Hepatocyte (in vitro differentiated cells): ENCODE data around the gene CETP. TPM values are rescaled to one million over a fixed set of nuclear protein-coding genes. Genes with fewer than 3 reads are reported as not detected.

Experiments
- DNase-seq: peaks from one replicate; pipeline ENCODE4 v3.0.0-alpha.2; 2016; ENCODE audit warnings: low spot score
- H2AFZ ChIP-seq: fragments of 200-600 bp; sonication (generic); 2 replicates; pipeline ENCODE4 v1.6.0; 2016; ENCODE audit warnings: antibody characterized with exemption, mild to moderate bottlenecking
- H3K27ac ChIP-seq: fragments of 200-600 bp; sonication (generic); 2 replicates; pipeline ENCODE4 v1.5.1; 2016; ENCODE audit warnings: mild to moderate bottlenecking
- H3K27me3 ChIP-seq: fragments of 200-600 bp; sonication (generic); 2 replicates; pipeline ENCODE4 v1.6.1; 2016
- H3K36me3 ChIP-seq: fragments of 200-600 bp; sonication (generic); replicated peaks from 2 replicates; pipeline ENCODE4 v1.5.1; 2016; ENCODE audit warnings: low read depth; ENCODE audit not compliant: insufficient read depth
- H3K4me1 ChIP-seq: fragments of 200-600 bp; sonication (generic); 2 replicates; pipeline ENCODE4 v1.5.1; 2016; ENCODE audit warnings: mild to moderate bottlenecking, moderate library complexity; ENCODE audit not compliant: insufficient read depth
- H3K4me2 ChIP-seq: fragments of 200-600 bp; sonication (generic); 2 replicates; pipeline ENCODE4 v1.6.0; 2016
- H3K4me3 ChIP-seq: fragments of 200-600 bp; sonication (generic); 2 replicates; pipeline ENCODE4 v1.5.1; 2016; ENCODE audit warnings: mild to moderate bottlenecking
- H3K79me2 ChIP-seq: fragments of 200-600 bp; sonication (generic); 2 replicates; pipeline ENCODE4 v1.6.0; 2017; ENCODE audit warnings: mild to moderate bottlenecking
- H3K9me2 ChIP-seq: fragments of 200-600 bp; sonication (generic); replicated peaks from 2 replicates; pipeline ENCODE4 v1.6.0; 2017; ENCODE audit warnings: mild to moderate bottlenecking; ENCODE audit not compliant: insufficient read depth
- H3K9me3 ChIP-seq: fragments of 200-600 bp; sonication (generic); 2 replicates; pipeline ENCODE4 v1.5.1; 2016; ENCODE audit warnings: low read depth, mild to moderate bottlenecking
- H4K20me1 ChIP-seq: fragments of 200-600 bp; sonication (generic); 2 replicates; pipeline ENCODE4 v1.6.0; 2016; ENCODE audit warnings: mild to moderate bottlenecking; ENCODE audit not compliant: insufficient read depth, poor library complexity, severe bottlenecking
- CTCF ChIP-seq: fragments of 200-600 bp; sonication (generic); IDR thresholded peaks from 2 replicates; pipeline ENCODE4 v1.5.1; 2016; ENCODE audit warnings: antibody characterized with exemption, mild to moderate bottlenecking; ENCODE audit not compliant: poor library complexity
- EZH2 ChIP-seq: fragments of 200-600 bp; sonication (generic); IDR thresholded peaks from 2 replicates; pipeline ENCODE4 v1.6.1; 2016; ENCODE audit warnings: antibody characterized with exemption, mild to moderate bottlenecking, borderline replicate concordance
- EZH2phosphoT487 ChIP-seq: fragments of 200-600 bp; sonication (generic); IDR thresholded peaks from one replicate; pipeline ENCODE4 v1.6.1; 2018; ENCODE audit warnings: antibody characterized with exemption, mild to moderate bottlenecking, low read depth, moderate library complexity; ENCODE audit not compliant: unreplicated experiment, severe bottlenecking
- WGBS: methylation state at CpG from one replicate; pipeline ENCODE4 v1.1.6; 2016; ENCODE audit warnings: low lambda C conversion rate; ENCODE audit errors: missing lambda C conversion rate; 5-methylcytosine and 5-hydroxymethylcytosine counted together
- polyA plus RNA-seq: library from polyadenylated mRNA; unstranded; fragments of >200 nt; fragmentation: Nextera tagmentation; extraction: Ambion mirVana; gene quantifications from 2 replicates; pipeline ENCODE4 v1.2.1, GENCODE V29; 2016
- total RNA-seq: library from RNA; depleted of rRNA; stranded (reverse); fragments of >200 nt; gene quantifications from 2 replicates; pipeline ENCODE4 v1.2.3, GENCODE V29; 2014

Gene CETP
- total and polyA plus RNA-seq, 2 experiments from 2014 or later: not detected

GRCh38 chr16:56987692-56988091, 25.9 kb downstream of the CETP start:
- Histone ChIP-seq H3K9me2 (no peaks in the 10 kb centered on the region), H3K9me3 (no peaks in the 10 kb centered on the region), H4K20me1 (no peaks in the 10 kb centered on the region), H3K27ac (no peak overlapping the region), H3K4me3 (no peak overlapping the region), H2AFZ (no peak overlapping the region), H3K36me3 (no peaks in the 10 kb centered on the region), H3K4me1 (peaks cover 3% of the 10 kb centered on the region), H3K4me2 (no peak overlapping the region), H3K79me2 (no peaks in the 10 kb centered on the region), H3K27me3 (peaks cover 10% of the 10 kb centered on the region)
- no peak for DNase-seq
- WGBS: 96% methylated on average over 2 of the region's 2 CpGs
- TF ChIP-seq EZH2phosphoT487 (no peak), CTCF (no peak), EZH2 (no peak)

- H4K20me1 ChIP-seq: no peaks in the 10 kb centered on the region
- peak overlapping the region; percentile 91 for H3K4me2 ChIP-seq
- WGBS: 82% methylated on average over 6 of the region's 6 CpGs
- no peak overlapping the region for H2AFZ ChIP-seq
- no peaks in the 10 kb centered on the region for H3K79me2 ChIP-seq
- H3K36me3 ChIP-seq: no peaks in the 10 kb centered on the region
- no peaks in the 10 kb centered on the region for H3K9me3 ChIP-seq
- peaks cover 10% of the 10 kb centered on the region for H3K27me3 ChIP-seq
- no peak overlapping the region for H3K4me3 ChIP-seq
- no peaks in the 10 kb centered on the region for H3K9me2 ChIP-seq
- no peak for TF ChIP-seq EZH2
- no peak for TF ChIP-seq EZH2phosphoT487
- H3K27ac ChIP-seq: no peak overlapping the region
- peaks cover 3% of the 10 kb centered on the region for H3K4me1 ChIP-seq
- no peak for DNase-seq
These were observed 26.6 kb downstream of the CETP start for GRCh38 chr16:56988161-56988947.

- peak; percentile 90 for DNase-seq
- TF ChIP-seq EZH2 (no peak), EZH2phosphoT487 (no peak), CTCF (no peak)
- Histone ChIP-seq H2AFZ (peak within 1 kb of the TSS; percentile 64), H3K9me3 (no peaks in the 10 kb centered on the region), H4K20me1 (no peaks in the 10 kb centered on the region), H3K36me3 (no peaks in the 10 kb centered on the region), H3K9me2 (no peaks in the 10 kb centered on the region), H3K27me3 (peaks cover 10% of the 10 kb centered on the region), H3K4me3 (peak within 1 kb of the TSS; percentile 74), H3K79me2 (no peaks in the 10 kb centered on the region), H3K4me2 (peak within 1 kb of the TSS; percentile 91), H3K27ac (peak within 1 kb of the TSS; percentile 35), H3K4me1 (peaks cover 3% of the 10 kb centered on the region)
- 9% methylated on average over 40 of the region's 64 CpGs for WGBS
These were observed 27.5 kb downstream of the CETP start, which contains the start of gene NLRC5 for GRCh38 chr16:56988948-56989945. TSS of gene NLRC5 (plus strand) at chr16:56989557. CDS start at chr16:57020713, 31,156 bp downstream.
